ENCODE measurements around the gene CPAMD8. TPM values are rescaled to one million over a fixed set of nuclear protein-coding genes. Genes with fewer than 3 reads are reported as not detected.

CPAMD8 gene
- total RNA-seq, 1 donor, result 0.18 TPM

DNA sequence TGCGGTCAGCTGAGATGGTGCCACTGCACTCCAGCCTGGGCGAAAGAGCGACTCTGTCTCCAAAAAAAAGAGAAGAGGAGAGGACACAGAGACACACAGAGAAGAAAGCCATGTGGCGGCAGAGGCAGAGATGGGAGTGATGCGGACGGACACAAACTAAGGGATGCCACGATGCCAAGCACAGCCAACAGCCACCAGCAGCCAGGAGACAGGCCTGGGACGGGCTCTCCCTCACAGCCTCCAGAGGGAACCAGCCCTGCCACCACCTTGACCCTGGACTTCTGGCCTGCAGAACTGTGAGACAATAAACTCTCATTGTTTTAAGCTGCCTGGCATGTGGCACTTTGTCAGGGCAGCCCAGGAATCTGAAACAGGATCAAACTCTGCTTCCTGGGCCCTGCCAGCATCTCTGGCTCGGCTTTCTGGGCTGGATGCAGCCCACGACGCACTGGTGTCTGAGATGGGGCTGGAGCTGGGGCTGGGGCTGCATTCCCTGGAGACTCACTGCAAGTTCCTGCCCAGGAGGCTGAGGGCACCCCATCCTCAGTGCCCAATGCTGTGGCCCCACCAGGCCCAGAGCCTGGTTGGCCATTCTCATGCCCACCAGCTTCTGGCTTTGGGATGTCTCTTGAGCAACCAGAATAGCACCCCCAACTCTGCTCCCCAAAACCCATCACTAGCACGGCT is 134.8 kb downstream of the CPAMD8 start:
- DNase-seq (ENCODE audit: low read depth), result no peak
- no peak overlapping the region for H3K4me3 ChIP-seq (ENCODE audit: low read depth, low read length)
- TF ChIP-seq, protein P1, sequence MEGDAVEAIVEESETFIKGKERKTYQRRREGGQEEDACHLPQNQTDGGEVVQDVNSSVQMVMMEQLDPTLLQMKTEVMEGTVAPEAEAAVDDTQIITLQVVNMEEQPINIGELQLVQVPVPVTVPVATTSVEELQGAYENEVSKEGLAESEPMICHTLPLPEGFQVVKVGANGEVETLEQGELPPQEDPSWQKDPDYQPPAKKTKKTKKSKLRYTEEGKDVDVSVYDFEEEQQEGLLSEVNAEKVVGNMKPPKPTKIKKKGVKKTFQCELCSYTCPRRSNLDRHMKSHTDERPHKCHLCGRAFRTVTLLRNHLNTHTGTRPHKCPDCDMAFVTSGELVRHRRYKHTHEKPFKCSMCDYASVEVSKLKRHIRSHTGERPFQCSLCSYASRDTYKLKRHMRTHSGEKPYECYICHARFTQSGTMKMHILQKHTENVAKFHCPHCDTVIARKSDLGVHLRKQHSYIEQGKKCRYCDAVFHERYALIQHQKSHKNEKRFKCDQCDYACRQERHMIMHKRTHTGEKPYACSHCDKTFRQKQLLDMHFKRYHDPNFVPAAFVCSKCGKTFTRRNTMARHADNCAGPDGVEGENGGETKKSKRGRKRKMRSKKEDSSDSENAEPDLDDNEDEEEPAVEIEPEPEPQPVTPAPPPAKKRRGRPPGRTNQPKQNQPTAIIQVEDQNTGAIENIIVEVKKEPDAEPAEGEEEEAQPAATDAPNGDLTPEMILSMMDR (IDR thresholded peaks at IDR 0.05; ENCODE audit: insufficient read depth, low read length), result no peak

GRCh38 chr19:16890461-16891184 is 136.0 kb downstream of the CPAMD8 start:
- H3K4me3 ChIP-seq (ENCODE audit: low read depth, low read length), result no peak overlapping the region
- DNase-seq (ENCODE audit: low read depth), result no peak
- TF ChIP-seq, protein P1 (IDR thresholded peaks at IDR 0.05; ENCODE audit: insufficient read depth, low read length), result no peak

DNA sequence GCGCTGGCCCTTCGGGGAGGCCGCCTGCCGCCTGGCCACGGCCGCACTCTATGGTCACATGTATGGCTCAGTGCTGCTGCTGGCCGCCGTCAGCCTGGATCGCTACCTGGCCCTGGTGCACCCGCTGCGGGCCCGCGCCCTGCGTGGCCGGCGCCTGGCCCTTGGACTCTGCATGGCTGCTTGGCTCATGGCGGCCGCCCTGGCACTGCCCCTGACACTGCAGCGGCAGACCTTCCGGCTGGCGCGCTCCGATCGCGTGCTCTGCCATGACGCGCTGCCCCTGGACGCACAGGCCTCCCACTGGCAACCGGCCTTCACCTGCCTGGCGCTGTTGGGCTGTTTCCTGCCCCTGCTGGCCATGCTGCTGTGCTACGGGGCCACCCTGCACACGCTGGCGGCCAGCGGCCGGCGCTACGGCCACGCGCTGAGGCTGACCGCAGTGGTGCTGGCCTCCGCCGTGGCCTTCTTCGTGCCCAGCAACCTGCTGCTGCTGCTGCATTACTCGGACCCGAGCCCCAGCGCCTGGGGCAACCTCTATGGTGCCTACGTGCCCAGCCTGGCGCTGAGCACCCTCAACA is 136.6 kb downstream of the CPAMD8 start:
- no peak overlapping the region for H3K4me3 ChIP-seq (ENCODE audit: low read depth, low read length)
- TF ChIP-seq, protein P1 (IDR thresholded peaks at IDR 0.05; ENCODE audit: insufficient read depth, low read length), result no peak
- no peak for DNase-seq (ENCODE audit: low read depth)

GRCh38 chr19:16889366-16889882 is 137.2 kb downstream of the CPAMD8 start:
- no peak for DNase-seq (ENCODE audit: low read depth)
- no peak overlapping the region for H3K4me3 ChIP-seq (ENCODE audit: low read depth, low read length)
- TF ChIP-seq, protein P1 (IDR thresholded peaks at IDR 0.05; ENCODE audit: insufficient read depth, low read length), result no peak

DNA sequence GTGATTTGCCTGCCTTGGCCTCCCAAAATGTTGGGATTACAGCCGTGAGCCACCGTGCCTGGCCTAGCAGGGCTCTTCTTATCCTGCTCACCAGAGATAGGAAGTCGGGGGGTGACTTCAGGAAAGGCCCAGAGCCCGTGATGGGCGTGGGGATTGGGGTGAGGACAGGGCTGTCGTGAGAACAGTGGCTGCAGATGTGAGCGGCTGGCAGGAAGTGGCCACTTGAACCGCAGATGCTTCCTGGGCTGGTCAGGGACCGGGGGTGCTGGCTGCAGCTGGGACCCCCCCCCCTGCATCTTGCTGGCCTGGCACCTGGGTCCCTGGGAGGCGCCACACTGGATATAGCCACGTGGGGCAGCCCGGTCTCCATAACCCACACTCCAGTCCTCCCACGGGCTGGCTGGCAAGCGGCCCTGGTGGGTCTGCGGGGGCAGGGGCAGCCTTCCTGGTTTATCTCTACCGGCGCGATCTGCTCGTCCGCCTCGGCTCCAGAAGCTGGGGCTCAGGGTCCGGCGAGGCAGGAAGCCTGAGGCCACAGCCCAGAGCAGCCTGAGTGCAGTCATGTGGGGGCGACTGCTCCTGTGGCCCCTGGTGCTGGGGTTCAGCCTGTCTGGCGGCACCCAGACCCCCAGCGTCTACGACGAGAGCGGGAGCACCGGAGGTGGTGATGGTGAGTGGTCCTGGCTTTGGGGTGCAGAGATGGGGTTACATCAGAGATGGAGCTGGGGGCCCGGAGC is 137.8 kb downstream of the CPAMD8 start, which contains the start of gene F2RL3:
TSS of gene F2RL3 (plus strand) at position 371 of the 737 bp plus-strand sequence. CDS start at position 562, 191 bp downstream.
- TF ChIP-seq, protein P1 (IDR thresholded peaks at IDR 0.05; ENCODE audit: insufficient read depth, low read length), result no peak
- DNase-seq (ENCODE audit: low read depth), result no peak

More for the DNA sequence above, 137.8 kb downstream of the CPAMD8 start, which contains the start of gene F2RL3:
- H3K4me3 ChIP-seq (ENCODE audit: low read depth, low read length), result no peak within 1 kb of the TSS
